NCI-H1436 (cell line): ENCODE data around the gene LRIF1.
A peak's percentile ranks its signal among the peaks of the same experiment; 100 is the strongest.
"Not testable (repeated sequence)": the region's sequence is repeated elsewhere in the genome, so short reads cannot be mapped to it uniquely, and the experiment has no call there.

ENCODE experiments used
- DNase-seq: peaks from one replicate; lab custom pipeline; 2025; lab: John Stamatoyannopoulos, UW

Gene LRIF1, protein sequence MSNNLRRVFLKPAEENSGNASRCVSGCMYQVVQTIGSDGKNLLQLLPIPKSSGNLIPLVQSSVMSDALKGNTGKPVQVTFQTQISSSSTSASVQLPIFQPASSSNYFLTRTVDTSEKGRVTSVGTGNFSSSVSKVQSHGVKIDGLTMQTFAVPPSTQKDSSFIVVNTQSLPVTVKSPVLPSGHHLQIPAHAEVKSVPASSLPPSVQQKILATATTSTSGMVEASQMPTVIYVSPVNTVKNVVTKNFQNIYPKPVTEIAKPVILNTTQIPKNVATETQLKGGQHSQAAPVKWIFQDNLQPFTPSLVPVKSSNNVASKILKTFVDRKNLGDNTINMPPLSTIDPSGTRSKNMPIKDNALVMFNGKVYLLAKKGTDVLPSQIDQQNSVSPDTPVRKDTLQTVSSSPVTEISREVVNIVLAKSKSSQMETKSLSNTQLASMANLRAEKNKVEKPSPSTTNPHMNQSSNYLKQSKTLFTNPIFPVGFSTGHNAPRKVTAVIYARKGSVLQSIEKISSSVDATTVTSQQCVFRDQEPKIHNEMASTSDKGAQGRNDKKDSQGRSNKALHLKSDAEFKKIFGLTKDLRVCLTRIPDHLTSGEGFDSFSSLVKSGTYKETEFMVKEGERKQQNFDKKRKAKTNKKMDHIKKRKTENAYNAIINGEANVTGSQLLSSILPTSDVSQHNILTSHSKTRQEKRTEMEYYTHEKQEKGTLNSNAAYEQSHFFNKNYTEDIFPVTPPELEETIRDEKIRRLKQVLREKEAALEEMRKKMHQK

DNA sequence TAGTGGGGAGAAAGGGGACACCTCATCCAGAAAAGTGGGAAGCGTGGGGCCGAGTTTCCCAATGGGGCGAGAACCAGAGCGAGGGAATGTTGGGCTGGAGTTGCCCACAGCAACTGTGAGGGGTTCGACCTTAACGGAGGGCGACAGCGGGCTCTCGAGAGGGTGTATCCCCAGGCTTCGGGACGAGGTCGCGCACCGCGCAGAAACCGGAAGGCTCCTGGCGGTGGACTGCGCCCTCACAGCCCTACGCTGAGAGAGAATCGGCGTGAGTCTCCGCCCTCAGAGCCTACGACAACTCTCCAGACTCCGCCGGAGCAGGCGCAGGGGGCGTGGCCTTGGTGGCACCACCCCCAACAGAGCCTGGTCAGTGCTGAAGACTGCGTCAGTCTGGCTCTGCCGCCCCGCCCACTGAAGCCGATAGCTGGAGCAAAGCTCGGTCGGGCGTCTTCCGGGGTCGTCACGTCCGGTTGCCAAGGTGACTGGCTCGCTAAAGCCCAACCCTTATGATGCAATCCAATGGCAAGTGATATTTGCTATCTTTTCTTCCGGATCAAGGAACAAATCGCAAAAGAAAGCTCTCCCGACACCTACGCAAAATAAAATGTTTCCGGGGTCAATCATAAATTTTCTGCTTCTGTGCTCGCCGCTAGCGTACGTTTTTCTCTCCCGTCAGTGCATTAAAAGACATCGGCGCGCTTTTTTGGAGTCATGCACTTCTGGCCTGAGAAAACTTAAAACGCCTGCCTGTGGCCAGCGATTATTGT lies at the start of gene LRIF1:
LRIF1 (minus strand) TSS at position 232 of the 764 bp plus-strand sequence. CDS start 234 bp downstream, outside the sequence.
- DNase-seq, result peak; percentile 100

DNA sequence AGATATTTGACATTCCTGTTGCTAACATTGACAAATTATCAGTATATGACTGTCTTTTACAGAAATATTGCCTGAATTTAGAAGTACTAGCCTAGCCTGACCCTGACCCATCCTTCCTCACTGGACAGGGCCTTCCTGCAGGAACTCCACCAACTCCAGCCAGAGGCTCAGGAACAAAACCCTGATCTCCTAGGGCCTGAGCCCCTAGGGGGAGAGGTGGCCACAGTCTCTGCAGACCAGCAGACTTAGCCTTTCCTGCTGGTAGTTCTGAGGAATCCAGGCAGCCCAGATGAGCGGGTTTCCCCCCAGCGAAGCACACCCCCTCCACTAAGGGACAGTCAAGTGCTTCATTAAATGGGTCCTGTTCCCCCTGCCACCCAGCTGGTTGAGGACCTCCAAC lies 44.3 kb upstream of the LRIF1 start:
- DNase-seq, result no peak

DNA sequence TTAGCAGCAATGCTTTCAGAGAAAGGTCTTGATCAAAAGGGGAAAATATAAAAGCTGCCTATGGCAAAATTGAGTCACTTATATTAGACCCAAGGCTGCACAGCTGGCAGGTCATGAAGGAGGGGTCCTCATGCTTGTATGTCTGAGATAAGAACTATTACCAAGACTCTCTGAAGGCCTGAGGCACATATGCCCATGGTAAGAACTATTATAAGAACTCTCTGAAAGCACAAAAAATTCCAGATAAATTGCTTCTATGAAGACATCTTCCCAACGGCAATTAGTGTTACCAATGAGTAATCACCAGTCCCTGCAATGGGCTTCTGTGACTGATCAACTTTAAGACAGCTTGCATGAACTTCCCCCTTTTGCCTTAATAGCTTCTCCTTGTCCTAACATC lies 42.8 kb upstream of the LRIF1 start:
- DNase-seq, result no peak

DNA sequence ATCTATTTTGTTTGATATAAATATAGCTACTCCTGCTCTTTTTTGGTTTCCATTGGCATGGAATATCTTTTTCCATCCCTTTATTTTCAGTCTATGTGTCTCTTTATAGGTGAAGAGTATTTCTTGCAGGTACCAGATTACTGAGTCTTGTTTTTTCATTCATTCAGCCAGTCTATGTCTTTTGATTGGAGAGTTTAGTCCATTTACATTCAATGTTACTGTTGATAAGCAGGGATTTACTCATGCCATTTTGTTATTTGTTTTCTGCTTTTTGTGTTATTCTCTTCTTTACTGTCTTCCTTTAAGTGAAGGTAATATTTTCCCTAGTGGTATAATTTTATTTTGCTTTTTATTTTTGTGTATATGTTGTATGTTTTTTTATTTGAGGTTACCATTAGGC lies 35.9 kb upstream of the LRIF1 start:
- not testable (repeated sequence) for DNase-seq

DNA sequence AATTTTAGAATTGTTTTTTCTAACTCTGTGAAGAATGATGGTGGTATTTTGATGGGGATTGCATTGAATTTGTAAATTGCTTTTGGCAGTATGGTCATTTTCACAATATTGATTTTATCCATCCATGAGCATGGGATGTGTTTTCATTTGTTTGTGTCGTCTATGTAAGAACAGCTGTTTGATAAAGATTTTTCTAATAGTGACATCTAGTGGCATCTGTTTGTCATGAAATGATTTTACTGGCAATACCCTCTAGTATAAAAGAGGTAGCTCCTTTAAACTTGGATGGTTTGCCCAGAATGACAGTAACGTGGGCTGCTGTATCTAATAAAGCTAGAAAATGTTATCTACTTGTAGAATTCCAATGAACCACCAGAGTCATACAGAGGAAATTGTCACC lies 28.6 kb upstream of the LRIF1 start:
- DNase-seq, result not testable (repeated sequence)

DNA sequence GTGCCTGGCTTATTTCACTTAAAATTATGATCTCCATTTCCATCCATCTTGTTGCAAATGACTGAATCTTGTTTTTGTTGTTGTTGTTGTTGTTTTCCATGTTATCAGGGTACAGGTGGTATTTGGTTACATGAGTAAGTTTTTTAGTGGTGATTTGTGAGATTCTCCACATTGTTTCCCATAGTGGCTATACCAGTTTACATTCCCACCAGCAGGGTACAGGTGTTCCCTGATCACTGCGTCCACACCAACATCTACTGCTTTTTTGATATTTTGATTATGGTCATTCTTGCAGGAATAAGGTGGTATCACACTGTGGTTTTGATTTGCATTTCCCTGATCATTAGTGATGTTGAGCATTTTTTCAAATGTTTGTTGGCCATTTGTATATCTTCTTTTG lies 27.6 kb upstream of the LRIF1 start:
- not testable (repeated sequence) for DNase-seq

DNA sequence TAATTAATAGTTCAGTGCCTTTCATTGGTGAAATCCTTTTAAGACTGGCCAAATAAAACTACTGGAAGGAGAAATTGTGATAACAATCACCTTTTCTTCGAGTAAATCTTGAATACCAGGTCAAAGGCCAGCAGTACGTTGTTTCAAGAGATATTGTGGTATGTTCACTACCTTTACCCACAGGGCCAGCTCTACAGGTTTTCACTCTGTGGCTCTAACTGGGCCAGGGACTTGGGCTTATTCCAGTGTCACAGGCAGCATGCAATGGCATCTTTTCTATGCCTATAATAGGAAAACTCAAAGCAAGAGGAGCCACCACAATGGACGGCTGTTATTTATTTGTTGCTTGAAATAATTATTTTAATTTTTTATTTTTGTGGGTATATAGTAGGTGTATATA lies 26.8 kb upstream of the LRIF1 start:
- no peak for DNase-seq

DNA sequence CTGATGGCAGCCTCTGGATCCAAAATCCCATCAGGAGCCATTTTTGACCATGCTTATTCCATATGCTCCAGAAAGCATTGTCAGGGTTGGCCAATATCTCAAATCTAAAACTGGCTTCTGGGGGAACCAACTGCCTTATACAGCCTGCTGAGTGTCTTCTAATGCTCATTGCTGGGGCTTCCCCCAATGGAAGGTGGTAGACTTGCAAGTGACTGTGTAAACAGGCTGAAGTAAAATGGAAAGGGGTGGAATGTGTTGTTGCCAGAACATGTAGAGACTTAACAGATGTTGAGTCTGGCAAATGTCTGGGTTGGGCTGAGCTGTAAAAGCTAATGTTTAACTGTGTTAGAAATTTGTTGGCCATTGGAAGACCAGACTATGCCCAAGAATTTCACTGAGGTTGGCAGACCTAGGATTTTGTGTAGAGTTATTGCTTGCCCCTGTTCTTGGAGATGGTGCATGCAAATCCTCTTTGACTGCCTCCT lies 22.7 kb upstream of the LRIF1 start:
- DNase-seq, result no peak

DNA sequence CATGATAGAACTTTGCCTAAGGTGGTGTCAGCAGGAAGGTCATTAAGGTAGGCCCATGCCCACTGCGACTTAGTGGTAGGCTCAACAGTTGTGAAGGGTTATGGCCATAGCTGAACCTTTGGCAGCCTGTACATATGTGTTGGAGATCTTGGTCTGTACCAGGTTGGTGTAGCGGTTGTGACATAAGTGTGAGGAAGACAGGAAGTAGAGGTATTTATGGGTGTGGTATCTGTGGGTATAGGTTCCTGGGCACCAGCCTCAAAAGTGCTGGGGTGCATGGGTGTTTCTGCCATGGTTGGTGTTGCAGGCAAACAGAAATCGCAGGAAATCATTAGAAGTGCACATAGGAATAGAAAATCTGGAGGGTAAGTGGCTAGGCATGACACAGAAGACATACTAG lies 18.6 kb upstream of the LRIF1 start:
- DNase-seq, result no peak

DNA sequence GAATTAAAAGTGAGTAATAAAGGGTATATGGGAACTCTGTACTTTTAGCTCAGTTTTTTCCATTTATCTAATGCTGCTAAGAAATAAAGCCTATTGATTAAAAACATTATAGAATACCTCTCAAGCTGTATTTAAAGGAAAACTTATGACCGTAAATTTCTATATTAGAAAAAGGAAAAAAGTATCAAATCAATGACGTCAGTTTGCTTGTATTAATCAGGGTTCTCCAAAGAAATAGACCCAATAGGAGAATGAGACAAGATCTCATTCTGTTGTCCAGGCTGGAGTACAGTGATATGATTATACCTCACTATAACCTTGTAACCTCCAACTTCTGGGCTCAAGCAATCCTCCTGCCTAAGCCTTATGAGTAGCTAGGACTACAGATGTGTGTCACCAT lies 15.4 kb upstream of the LRIF1 start:
- no peak for DNase-seq

DNA sequence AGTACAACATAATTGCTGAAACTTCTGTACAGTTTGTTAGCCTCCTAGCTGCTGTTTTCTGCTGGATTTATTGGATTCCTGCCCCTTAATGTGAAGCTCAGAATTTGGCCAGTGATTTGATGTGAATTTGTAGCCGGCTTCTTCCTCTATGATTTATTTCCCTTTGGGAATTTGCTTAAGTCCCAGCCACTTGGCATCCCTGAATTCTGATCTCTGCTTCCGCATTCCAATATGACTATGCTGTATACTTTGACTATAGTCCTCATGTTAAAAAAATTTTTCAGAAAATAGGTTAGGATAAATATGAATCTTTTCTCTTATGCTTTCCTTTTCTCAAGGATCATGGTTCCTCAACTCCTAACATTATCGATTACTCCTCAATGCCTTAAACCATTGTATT lies 12.4 kb upstream of the LRIF1 start:
- DNase-seq, result no peak

DNA sequence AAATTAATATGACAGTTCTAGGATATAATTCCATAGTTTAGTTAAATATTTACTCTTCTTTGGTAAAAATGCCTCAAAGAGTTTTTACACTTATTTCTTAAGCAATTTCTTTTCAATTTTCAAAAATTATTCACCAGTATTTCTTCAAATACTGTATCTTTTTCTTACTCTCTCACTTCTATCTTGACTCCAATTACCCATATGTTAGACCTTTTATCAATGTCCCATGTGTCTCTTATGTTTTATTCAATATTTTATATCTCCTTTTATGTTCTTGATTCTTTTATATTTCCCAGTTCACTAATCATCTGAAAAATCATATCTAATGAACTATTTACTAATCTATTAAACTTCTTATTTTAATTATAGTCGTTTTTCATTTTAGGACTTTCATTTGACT lies 11.5 kb upstream of the LRIF1 start:
- DNase-seq, result no peak

DNA sequence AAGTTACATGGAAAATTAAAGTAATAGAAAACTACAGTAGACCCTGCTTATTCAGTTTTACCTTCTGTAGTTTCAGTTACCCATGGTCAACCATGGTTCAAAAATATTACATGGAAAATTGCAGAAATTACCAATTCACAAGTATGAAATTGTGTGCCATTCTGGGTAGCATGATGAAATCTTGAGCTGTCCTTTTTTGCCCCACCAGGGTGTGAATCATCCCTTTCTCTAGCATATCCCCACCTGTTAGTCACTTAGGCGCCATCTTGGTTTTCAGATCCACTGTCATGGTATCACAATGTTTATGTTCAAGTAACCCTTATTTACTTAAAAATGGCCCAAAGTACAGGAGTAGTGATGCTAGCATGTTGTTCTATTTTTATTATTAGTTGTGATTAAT lies 3.5 kb upstream of the LRIF1 start:
- no peak for DNase-seq

DNA sequence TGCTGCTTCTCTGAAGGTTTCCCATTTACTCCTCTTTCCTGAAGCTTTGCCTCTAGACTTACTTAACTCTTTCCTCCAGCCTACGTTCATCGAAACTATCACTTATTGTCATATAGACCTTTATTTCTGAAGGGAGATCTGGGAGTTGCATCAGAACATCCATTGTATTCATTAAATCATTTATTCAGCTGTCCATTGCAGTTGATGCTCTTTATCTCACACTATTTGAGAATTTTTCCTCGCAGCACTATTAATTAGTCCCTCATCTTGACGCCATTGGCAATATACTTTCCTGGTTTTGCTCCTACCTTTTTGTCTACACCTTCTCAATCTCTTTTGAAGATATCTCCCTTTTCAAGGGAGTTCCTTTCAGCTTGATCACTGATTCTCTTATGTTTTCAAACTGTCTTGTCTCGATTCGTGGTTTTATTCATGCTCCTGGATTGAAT lies 757 bp upstream of the LRIF1 start:
- DNase-seq, result no peak

DNA sequence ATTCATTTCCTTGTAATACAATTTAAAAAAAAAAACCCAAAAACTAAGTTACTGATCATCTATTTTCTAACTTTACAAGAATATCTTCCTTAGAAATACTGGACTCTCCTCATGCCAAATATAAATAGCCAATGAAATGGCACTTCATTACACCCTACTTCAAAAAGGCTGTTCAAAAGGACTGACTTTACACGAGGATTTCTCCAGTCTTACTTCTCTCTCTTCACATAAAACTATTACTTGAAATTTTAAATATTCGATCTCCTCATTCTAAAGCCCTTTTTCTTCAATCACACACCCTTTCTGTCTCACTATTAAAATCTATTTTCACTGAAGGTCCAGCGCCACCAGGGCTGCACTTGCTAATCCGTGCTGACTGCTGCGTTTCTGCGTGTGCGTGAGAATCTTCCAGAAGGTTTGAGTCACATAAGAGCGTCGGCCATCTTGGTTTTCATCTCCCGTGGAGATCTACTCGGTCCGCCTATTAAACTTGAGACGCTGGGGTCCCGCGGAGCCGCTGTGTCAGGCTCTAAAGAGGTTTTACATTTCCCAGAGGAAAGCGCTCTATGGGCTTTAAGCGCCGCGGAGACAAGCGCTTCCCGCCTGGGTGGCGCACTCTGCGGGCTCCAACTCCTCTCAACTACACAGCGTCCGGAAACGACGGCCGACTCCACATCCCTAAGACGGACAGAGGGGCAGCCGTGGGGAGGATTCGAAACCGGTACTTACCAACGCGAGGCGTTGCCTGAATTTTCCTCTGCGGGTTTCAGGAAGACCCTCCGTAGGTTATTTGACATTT lies 631 bp downstream of the LRIF1 start:
- peak; percentile 55 for DNase-seq

DNA sequence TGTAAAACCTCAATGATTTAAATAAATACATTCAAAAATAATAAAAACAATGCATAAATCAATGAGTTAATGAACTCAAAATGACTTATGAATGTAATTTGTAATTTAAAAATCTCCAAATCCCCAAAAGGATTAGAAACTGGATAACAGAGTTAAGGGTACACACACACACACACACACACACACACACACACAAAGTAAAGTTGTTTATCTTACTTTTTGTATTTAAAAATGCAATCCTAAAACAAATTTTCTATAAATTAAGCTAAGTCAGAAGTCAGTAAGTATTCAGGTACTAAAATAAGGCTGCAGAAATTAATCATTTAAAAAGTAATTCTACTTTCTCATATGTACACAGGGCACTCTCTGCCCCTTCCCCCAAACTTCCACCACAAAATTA lies 1.8 kb downstream of the LRIF1 start:
- no peak for DNase-seq

DNA sequence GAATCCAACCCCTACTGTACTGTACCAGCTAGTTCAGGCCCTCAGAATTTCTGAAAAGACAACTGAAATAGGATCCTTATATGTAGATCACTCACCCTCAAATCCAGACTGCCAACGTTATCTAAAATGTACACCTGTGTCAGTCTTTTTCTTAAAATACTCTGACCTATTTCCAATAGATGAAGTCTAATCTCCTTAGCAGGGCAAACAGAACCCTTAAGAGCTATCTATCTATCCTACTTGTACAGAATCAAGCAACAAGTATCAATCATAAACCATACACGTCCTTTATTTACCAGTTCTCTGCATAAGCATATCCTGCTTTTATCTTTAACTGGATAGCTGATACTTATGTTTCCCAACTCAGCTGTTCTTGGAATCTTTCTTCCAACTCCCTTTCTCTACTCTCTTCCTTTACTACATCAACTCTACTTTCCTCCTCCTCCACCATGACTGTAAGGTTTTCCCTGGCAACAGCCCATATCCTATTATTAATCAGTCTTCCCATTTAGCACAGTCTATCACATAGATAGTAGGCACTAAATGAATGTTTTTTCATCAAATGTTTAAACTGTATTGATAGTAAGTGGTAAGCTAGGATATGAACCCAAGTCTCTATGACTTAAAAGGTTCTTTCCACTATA lies 2.8 kb downstream of the LRIF1 start:
- no peak for DNase-seq

DNA sequence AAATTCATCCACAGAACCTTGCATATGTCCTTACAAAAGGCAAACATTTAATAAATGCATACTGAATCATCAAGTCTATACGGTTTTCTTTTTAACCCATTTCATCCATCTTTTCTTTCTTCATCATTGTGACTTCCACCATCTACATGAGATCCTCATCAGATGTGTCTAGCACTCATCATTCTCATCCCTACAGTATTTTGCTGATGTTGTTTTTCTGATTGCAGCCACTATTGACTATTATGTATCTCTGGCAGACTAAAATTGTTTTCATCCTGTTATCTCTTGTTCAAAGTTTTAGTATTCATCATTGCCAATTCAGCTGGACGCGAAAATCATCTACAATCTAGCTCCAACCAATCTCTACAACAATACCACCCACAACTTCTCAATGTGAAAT lies 5.9 kb downstream of the LRIF1 start:
- no peak for DNase-seq

DNA sequence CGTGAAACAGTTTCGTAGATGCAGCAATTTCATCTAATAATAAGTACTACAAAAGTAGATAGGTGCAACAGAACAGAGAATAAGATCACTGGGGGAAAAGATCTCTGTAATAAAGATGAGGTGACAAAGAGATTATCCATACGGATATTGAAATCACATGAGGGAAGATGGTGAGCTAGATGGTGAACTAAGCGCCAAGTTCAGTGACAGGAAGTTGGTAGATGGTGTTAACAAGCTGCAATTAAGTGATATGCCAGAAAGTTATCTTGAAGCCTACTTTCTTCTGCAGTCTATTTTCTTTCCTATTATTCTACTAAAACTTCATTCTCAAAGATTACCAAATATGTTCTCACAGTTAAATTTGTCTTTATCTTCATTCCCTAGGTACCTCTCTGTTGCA lies 7.1 kb downstream of the LRIF1 start:
- DNase-seq, result no peak

DNA sequence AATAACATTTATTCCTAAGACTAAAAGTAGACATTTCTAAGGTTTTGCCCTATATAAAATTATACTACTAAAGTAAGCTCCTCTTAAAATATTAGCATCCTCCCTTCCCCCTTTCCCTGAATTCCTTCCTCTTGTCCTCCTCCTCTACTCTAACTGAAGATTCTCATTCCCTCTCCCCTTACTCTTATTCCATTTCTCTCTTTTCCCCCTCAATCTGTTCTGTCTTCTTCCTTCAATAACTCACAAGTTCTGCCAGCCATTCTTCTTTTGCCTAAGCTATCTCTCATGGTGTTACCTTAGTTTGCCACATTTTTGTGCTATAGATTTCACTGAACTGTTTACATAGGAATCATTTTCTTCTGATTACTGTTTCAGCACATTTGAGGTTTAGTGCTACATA lies 10.7 kb downstream of the LRIF1 start:
- DNase-seq, result no peak

DNA sequence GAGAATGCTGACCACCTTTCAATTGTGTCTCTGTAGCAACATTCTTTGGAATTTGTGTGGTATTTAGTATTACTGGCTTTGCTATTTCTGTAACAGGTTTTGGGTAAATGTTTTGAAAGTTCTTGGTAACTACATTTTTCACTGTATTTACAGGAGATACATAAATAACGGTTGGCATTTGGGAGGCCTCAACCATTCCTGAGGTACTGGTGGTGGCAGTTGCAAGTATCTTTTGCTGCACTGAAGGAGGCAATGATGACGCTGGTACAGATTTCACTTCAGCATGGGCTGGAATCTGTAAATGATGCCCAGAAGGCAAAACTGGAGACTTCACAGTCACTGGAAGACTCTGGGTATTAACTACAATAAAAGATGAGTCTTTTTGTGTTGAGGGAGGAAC lies 11.7 kb downstream of the LRIF1 start:
- no peak for DNase-seq
